SK-N-SH (cell line): ENCODE results near the gene SNAP23. TPM values are rescaled to one million over a fixed set of nuclear protein-coding genes. Genes with fewer than 3 reads are reported as not detected.

Source experiments
- CTCF ChIA-PET: fragments of 300-600, 350-600 bp; formaldehyde crosslinking; extraction: SDS; loops from one replicate; lab custom pipeline; 2021; lab: Yijun Ruan, JAX
- POLR2A ChIA-PET: fragments of 350-600 bp; sonication (Branson Sonifier 250); formaldehyde crosslinking; extraction: SDS; loops from one replicate; lab custom pipeline; 2020; ENCODE audit warnings: antibody characterized with exemption, inconsistent platforms; lab: Yijun Ruan, JAX
- DNase-seq: peaks from one replicate; pipeline ENCODE4 v3.0.0; 2012
- H2AFZ ChIP-seq: fragments of 200-600 bp; sonication (generic); 2 replicates; pipeline ENCODE4 v1.8.1; 2016; ENCODE audit warnings: antibody characterized with exemption, mild to moderate bottlenecking, low read depth
- H3F3A ChIP-seq: fragments of 200-600 bp; sonication (generic); replicated peaks from 2 replicates; pipeline ENCODE3; 2016; ENCODE audit warnings: antibody characterized with exemption, mild to moderate bottlenecking; ENCODE audit not compliant: insufficient read depth
- H3K27ac ChIP-seq, 2 experiments: fragments of 200-500 bp in 1 of 2; fragments of 200-600 bp in 1 of 2; sonication (Bioruptor generic) in 1 of 2; sonication (generic), shearing (Covaris generic) in 1 of 2; 2 replicates each; pipeline versions ENCODE4 v1.5.1 to v1.6.1; 2014 to 2016; ENCODE audit warnings: low read depth in 2 of 2, inconsistent platforms in 1 of 2, low read length in 1 of 2, mild to moderate bottlenecking in 1 of 2, mixed read lengths in 1 of 2
- H3K27me3 ChIP-seq: fragments of 200-600 bp; sonication (generic), shearing (Covaris generic); 2 replicates; pipeline ENCODE4 v1.6.1; 2016; ENCODE audit warnings: mixed run types; ENCODE audit not compliant: insufficient read depth
- H3K36me3 ChIP-seq, 2 experiments: fragments of 200-500 bp in 1 of 2; fragments of 200-600 bp in 1 of 2; sonication (Bioruptor generic) in 1 of 2; sonication (generic) in 1 of 2; replicated peaks in 1 of 2; 2 replicates each; pipeline versions ENCODE3 to v1.5.1; 2014 to 2016; ENCODE audit warnings: low read length in 1 of 2, mild to moderate bottlenecking in 1 of 2; ENCODE audit not compliant: insufficient read depth in 2 of 2, control insufficient read depth in 1 of 2
- H3K4me1 ChIP-seq, 2 experiments: fragments of 200-500 bp in 1 of 2; fragments of 200-600 bp in 1 of 2; sonication (Bioruptor generic) in 1 of 2; sonication (generic), shearing (Covaris generic) in 1 of 2; 2 replicates each; pipeline versions ENCODE4 v1.5.1 to v1.6.1; 2014 to 2016; ENCODE audit warnings: low read depth in 1 of 2, low read length in 1 of 2, mixed run types in 1 of 2; ENCODE audit not compliant: insufficient read depth in 2 of 2, control insufficient read depth in 1 of 2
- H3K4me2 ChIP-seq: fragments of 200-600 bp; sonication (generic), shearing (Covaris generic); 2 replicates; pipeline ENCODE4 v1.6.1; 2017; ENCODE audit warnings: mixed run types
- H3K4me3 ChIP-seq, 2 experiments: fragments of 200-500 bp in 1 of 2; fragments of 200-600 bp in 1 of 2; sonication (Bioruptor generic) in 1 of 2; sonication (generic), shearing (Covaris generic) in 1 of 2; 2 replicates each; pipeline versions ENCODE4 v1.5.1 to v1.8.1; 2014 to 2016; ENCODE audit warnings: low read depth in 2 of 2, inconsistent platforms in 1 of 2, low read length in 1 of 2, mild to moderate bottlenecking in 1 of 2, mixed read lengths in 1 of 2, moderate library complexity in 1 of 2
- H3K79me2 ChIP-seq: fragments of 200-600 bp; sonication (generic); 2 replicates; pipeline ENCODE4 v1.8.1; 2017; ENCODE audit warnings: mild to moderate bottlenecking; ENCODE audit not compliant: insufficient read depth
- H3K9ac ChIP-seq: fragments of 200-600 bp; sonication (generic); 2 replicates; pipeline ENCODE4 v1.6.1; 2017; ENCODE audit warnings: mixed run types
- H3K9me2 ChIP-seq: fragments of 200-600 bp; sonication (generic); 2 replicates; pipeline ENCODE4 v1.6.1; 2017; ENCODE audit warnings: mixed run types
- H3K9me3 ChIP-seq: fragments of 200-600 bp; sonication (generic); 2 replicates; pipeline ENCODE4 v1.6.1; 2017; ENCODE audit warnings: mixed run types, mild to moderate bottlenecking, moderate library complexity
- H4K20me1 ChIP-seq: fragments of 200-600 bp; sonication (generic); 2 replicates; pipeline ENCODE4 v1.6.1; 2017; ENCODE audit warnings: mild to moderate bottlenecking, mixed run types; ENCODE audit not compliant: insufficient read depth
- FOXJ3 ChIP-seq: sonication (generic); formaldehyde crosslinking; IDR thresholded peaks from 2 replicates; pipeline ENCODE4 v1.5.1; 2020; ENCODE audit warnings: mild to moderate bottlenecking, missing genetic modification reagents
- FOXM1 ChIP-seq: IDR thresholded peaks from 2 replicates; pipeline ENCODE4 v1.4.0; 2012; ENCODE audit warnings: low read depth, mild to moderate bottlenecking
- GABPA ChIP-seq: IDR thresholded peaks from 2 replicates; pipeline ENCODE4 v1.4.0; 2012; ENCODE audit warnings: low read depth, mild to moderate bottlenecking
- GATA2 ChIP-seq: sonication (generic); formaldehyde crosslinking; IDR thresholded peaks from 2 replicates; pipeline ENCODE4 v1.5.0; 2020; ENCODE audit warnings: mild to moderate bottlenecking, missing genetic modification reagents
- MEF2A ChIP-seq: IDR thresholded peaks from 2 replicates; pipeline ENCODE4 v1.4.0; 2012; ENCODE audit warnings: low read depth, borderline replicate concordance
- MXI1 ChIP-seq: IDR thresholded peaks from 2 replicates; pipeline ENCODE4 v1.6.1; 2012; ENCODE audit warnings: mild to moderate bottlenecking, low read depth, low read length, improper control_type of control experiment
- NFIC ChIP-seq: IDR thresholded peaks from 2 replicates; pipeline ENCODE4 v1.4.0; 2012; ENCODE audit warnings: borderline replicate concordance
- POLR2AphosphoS5 ChIP-seq: IDR thresholded peaks from 2 replicates; pipeline ENCODE4 v1.6.1; 2012; ENCODE audit warnings: low read depth, low read length
- RAD21 ChIP-seq: IDR thresholded peaks from 2 replicates; pipeline ENCODE4 v1.6.1; 2012; ENCODE audit warnings: mild to moderate bottlenecking, low read length
- RCOR1 ChIP-seq: fragments of 150-350 bp; IDR thresholded peaks from 2 replicates; pipeline ENCODE4 v1.6.1; 2017; ENCODE audit warnings: antibody characterized with exemption, low read length
- RFX5 ChIP-seq: IDR thresholded peaks from 2 replicates; pipeline ENCODE4 v1.6.1; 2012; ENCODE audit warnings: mild to moderate bottlenecking, improper control_type of control experiment, low read length
- RXRA ChIP-seq: IDR thresholded peaks from 2 replicates; pipeline ENCODE4 v1.4.0; 2012; ENCODE audit warnings: low read depth, mild to moderate bottlenecking, borderline replicate concordance
- TAF1 ChIP-seq: IDR thresholded peaks from 2 replicates; pipeline ENCODE4 v1.6.1; 2012; ENCODE audit warnings: low read depth, mild to moderate bottlenecking, low read length, moderate library complexity, borderline replicate concordance
- TEAD4 ChIP-seq: IDR thresholded peaks from 2 replicates; pipeline ENCODE4 v1.4.0; 2012; ENCODE audit warnings: mild to moderate bottlenecking, borderline replicate concordance; ENCODE audit not compliant: insufficient read depth
- USF1 ChIP-seq: IDR thresholded peaks from 2 replicates; pipeline ENCODE4 v1.4.0; 2012; ENCODE audit warnings: low read depth, borderline replicate concordance
- WGBS: methylation state at CpG from one replicate; pipeline ENCODE4 v1.1.6; 2017; ENCODE audit warnings: low lambda C conversion rate; 5-methylcytosine and 5-hydroxymethylcytosine counted together
- polyA plus RNA-seq, 3 experiments: library from polyadenylated mRNA; depleted of rRNA; stranded (reverse); fragments of >200 nt; gene quantifications; 2 replicates each; pipeline ENCODE4 v1.2.3, GENCODE V29; 2012
- TF ChIP-seq, protein P1 (sequence below): IDR thresholded peaks from 2 replicates; pipeline ENCODE4; 2012

The SNAP23 gene
- polyA plus RNA-seq, 1 of the 3 experiments (the other 2 are of a cell fraction), result 39.2 TPM

- TF ChIP-seq USF1 (no peak), POLR2AphosphoS5 (peak; percentile 86), NFIC (no peak), MXI1 (peak; percentile 94), TEAD4 (no peak), RXRA (no peak), GATA2 (peak; percentile 22; the same call in 1 of the 2 replicates), RCOR1 (no peak), FOXJ3 (CRISPR knock-in tag) (no peak), GABPA (no peak), FOXM1 (no peak), TAF1 (peak; percentile 65)
- TF ChIP-seq, protein P1, sequence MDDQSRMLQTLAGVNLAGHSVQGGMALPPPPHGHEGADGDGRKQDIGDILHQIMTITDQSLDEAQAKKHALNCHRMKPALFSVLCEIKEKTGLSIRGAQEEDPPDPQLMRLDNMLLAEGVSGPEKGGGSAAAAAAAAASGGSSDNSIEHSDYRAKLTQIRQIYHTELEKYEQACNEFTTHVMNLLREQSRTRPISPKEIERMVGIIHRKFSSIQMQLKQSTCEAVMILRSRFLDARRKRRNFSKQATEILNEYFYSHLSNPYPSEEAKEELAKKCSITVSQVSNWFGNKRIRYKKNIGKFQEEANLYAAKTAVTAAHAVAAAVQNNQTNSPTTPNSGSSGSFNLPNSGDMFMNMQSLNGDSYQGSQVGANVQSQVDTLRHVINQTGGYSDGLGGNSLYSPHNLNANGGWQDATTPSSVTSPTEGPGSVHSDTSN, result no peak
Measured at GRCh38 chr15:42495361-42496212, at the start of gene SNAP23 (continued).

- 89% methylated on average over 2 of the region's 2 CpGs for WGBS
- H3K9me2 ChIP-seq, result no peaks in the 10 kb centered on the region
- no peak for DNase-seq
- H2AFZ ChIP-seq, result no peak overlapping the region
- ChIA-PET POLR2A (no interaction called here), CTCF (no interaction called here)
- no peaks in the 10 kb centered on the region for H3K4me1 ChIP-seq
- no peaks in the 10 kb centered on the region for H3F3A ChIP-seq
- no peak for TF ChIP-seq RFX5
- no peak for TF ChIP-seq TEAD4
- TF ChIP-seq TAF1, result no peak
- no peak for TF ChIP-seq RAD21
- TF ChIP-seq FOXJ3 (CRISPR knock-in tag), result no peak
- no peak for TF ChIP-seq GATA2
- no peak for TF ChIP-seq FOXM1
- no peak for TF ChIP-seq MEF2A
- no peak overlapping the region for H3K27ac ChIP-seq
- H3K36me3 ChIP-seq, result peaks cover 56 to 74% of the 10 kb centered on the region in 2 experiments
- H3K79me2 ChIP-seq, result no peaks in the 10 kb centered on the region
- no peaks in the 10 kb centered on the region for H3K9me3 ChIP-seq
- H3K27me3 ChIP-seq, result no peaks in the 10 kb centered on the region
- H3K4me3 ChIP-seq, result no peak overlapping the region
- H4K20me1 ChIP-seq, result no peaks in the 10 kb centered on the region
- H3K4me2 ChIP-seq, result no peak overlapping the region
- no peak overlapping the region for H3K9ac ChIP-seq
Measured at GRCh38 chr15:42447599-42447998, 47.8 kb upstream of the SNAP23 start.
